Stimulated activated CD4-positive, alpha-beta T cell treated with anti-CD3 and anti-CD28 coated beads, TNF-alpha, amount 100 ng/mL, for 4 hours (primary cell): ENCODE measurements around the gene CORO2A.
"Not testable (repeated sequence)": the region's sequence is repeated elsewhere in the genome, so short reads cannot be mapped to it uniquely, and the experiment has no call there.

ENCODE experiments used
- DNase-seq, 3 experiments: peaks; one replicate each; pipeline ENCODE4 v3.0.0-alpha.2; 2020; ENCODE audit warnings: low read depth in 3 of 3

CORO2A gene

DNA sequence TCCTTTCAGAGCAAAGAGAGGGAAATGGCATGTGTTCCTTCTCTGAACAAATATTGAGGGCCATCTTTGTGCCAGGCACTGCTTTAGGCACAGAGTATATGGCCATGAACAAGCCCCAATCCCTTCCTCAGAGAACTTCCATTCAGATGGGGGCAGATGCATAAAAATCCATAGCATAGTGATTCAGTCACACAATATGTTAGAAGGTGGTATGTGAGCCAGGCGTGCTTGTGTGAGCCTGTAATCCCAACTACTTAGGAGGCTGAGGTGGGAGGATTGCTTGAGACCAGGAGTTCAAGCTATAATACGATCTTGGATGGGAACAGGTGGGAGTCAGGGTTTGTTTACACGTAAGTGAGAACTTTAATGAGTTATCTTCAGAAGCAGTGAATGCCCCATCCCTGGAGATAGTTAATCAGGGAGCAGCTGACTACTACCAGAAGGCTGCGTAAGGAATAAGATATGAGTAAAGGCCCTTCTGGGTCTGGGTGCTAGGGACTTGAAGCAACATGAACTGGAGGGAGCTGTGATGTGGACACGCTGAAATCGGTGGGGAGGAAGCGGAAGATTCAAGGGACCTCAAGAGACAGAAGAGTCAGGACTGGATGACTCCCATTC, 108.8 kb downstream of the CORO2A start:
- DNase-seq: no peak

DNA sequence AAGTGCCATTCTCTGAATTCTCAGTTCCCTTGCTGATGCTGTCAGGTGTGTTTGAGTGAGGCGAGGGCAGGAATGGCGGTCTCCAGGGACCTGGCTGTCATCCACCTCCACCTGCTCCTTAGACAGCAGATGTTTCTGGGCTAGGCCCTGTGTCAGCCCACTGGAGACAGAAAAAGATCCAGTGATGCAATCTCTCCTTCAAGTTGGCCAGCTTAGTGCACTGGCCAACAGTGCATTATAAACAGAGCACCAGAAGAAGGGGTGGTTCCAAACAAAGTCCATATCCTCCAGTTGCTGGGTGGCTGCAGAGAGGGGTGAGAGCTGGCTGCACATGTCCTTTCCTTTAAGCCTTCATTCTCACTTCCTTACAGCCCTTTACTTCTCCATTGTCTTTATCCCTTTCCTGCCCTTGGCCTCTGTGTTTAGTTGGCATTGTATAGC, 109.4 kb downstream of the CORO2A start:
- no peak for DNase-seq

DNA sequence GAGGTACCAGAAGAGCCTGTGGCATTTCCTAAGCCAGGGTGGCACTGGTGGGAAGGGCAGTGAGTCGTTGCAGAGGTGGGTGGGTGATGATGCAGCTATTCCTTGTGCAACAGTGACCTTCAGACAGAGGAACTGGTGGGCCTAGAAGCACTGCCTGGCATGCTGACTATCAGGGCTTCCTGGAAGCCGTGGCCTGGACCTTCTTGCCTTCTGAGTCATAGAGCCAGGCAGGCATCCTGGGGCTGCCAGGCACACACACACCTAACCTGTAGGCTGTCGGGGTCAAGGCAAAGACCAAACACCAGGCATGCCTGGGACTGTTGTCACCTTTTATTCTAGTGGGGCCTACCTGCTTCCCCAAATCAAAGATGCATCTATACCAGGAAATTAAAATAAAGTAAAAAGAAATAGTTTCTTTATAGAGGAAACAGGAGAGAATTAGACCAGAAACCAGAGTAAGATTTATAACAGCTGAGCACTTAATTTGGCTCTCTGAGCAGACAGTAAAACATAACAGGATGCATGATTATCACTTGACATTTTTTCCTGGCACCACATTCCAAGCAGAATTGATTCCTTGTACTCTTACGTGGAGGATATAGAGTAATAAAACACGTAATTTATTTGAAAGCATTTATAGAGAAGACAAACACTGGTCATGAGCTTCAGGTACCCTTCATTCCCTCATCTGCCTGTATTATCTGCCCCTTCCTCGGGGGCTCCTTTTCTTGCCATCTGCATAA, 110.8 kb downstream of the CORO2A start:
- DNase-seq: peak in 2 of 3 experiments; percentile 36 to 40

DNA sequence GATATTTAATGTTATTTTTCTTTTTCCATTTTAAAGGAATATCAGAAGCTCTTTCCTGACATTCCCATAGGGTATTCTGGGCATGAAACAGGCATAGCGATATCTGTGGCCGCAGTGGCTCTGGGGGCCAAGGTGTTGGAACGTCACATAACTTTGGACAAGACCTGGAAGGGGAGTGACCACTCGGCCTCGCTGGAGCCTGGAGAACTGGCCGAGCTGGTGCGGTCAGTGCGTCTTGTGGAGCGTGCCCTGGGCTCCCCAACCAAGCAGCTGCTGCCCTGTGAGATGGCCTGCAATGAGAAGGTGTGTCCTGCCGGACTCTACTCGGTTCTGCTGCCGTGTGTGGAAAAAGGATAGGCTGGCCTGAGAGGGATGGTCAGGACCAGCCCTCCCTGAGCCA, 111.7 kb downstream of the CORO2A start:
- no peak for DNase-seq

DNA sequence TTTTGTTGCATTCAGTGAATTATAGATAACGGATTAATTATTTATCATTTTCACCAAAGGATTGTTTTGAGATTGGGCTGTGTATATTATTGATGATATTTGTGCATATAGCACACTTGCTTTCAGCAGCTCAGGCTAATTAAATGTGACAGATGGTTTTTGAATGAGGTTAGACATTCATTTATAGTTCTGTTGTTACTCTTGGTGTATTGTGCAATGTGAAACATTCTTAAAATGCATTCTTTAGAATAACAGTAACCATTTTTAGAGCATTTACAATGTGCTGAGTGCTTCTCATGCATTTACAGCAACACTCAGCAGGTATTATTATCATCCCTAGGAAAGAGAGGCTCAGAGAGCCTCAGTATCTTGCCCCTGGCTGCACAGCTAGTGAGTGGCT, 112.1 kb downstream of the CORO2A start:
- DNase-seq: no peak

DNA sequence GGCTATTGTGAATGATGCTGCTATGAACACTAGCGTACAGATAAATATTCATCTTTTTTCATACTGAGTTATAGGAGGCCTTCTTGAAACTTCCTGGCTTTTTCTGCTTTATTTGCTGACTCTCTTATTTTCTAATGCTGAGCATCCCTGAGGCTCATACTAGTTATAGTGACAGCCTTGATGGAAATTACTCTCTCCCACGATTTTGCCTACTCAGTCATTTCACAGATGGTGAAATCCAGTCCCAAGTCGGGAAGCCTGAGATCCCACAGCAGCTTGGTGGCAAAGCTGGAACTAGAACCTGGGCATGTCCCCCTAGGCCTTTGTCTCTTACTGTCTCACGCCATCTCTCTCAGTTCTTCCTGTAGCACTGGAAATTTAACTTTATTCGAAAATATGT, 113.5 kb downstream of the CORO2A start:
- no peak for DNase-seq

DNA sequence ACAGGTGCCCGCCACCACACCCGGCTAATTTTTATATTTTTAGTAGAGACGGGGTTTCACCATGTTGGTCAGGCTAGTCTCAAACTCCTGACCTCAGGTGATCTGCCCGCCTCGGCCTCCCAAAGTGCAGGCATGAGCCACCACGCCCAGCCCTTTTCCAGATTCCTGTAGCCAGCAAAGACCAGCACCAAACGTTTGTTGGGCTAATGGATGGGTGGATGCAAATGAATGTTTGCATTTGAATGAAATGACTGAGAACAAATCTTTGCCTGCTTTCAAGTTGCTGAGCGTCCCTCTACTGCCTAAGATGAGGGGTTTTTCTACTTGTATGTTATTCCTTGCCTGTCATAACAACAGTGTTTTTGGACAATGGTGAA, 115.9 kb downstream of the CORO2A start:
- not testable (repeated sequence) for DNase-seq

DNA sequence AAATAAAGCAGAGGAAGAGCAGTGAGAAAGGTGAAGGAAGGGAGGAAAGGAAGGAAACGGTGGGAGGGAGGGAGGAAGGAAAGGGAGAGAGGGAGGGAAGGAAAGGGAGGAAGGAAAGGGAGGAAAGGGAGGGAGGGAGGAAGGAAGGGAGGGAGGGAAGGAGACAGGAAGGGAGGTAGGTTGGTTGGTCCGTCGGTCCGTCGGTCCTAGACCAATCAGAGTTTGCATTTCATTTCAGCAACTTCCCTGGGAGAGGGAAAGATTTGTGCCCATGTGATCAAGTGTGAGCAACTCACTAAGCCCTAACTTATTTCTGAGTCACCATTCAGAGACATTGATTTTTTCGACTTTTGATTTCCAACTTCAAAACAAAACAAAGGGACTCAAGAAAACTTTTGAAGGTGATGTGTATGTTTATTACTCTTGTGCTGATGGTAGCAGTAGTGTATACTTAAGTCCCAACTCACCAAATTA, 117.1 kb downstream of the CORO2A start:
- DNase-seq: no peak

DNA sequence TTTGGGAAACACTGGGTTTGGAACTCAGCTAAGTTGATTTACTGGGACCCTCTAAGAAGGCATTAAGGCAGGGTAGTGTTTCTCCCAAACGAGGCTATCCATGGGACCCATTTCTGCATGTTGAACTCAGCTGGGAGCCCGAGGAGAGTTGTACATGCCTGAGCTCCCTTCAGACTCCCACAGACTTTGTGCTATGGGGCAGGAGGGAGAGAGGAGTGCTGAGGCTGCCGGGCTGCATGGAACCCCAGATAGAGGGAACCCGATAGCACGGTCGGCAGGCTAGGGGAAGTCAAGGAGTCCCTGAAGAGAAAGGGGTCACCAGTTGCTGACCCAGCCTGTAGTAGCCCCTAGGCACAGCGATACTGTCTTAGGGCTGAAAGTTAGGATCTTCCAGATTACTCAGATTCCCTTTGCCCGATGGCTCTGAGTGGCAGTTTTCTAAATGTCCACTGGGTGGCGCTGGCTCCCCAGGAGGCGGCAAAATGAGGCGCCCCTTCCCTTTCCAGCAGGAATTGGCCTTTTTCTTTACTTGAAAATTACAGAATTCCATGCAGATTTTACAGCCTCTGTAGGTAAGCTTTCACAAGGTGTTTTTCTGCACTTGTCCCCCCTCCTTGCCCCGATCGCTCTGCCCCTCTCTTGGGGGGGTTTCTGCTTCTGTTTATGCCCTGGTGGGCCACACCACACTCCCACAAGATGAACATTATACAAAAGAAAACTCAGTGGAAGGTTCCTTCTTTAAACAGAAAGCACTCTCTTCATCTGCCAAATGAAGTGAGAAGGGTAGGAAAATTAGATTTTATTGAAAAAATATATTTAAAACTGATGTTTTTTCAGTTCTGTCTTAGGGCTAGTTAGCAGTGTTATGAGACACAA, 118.1 kb downstream of the CORO2A start:
- peak; percentile 39 to 46 (median 40) for DNase-seq

DNA sequence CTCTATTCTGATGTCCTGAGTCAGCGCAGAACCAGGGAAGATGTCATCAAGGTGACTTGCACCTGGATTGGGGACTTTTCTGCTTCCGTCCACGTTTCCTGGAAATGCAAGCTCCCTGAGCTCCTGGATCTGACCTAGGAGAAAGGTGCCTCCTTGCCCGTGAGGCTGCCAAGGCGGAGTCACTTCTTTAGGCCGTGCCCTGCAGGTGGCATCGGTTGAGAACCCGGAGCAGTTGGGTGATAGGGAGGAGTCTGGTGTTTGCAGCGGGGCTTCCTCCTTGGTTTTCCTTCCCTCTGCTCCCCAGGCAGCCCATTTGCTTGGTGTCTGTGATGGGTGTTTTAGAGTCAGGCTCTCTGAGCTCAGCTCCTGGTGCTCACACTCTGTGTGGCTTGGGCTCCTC, 120.7 kb downstream of the CORO2A start:
- DNase-seq: no peak
